Epithelial cell of proximal tubule (primary cell): ENCODE measurements around the gene PBX2. TPM values are rescaled to one million over a fixed set of nuclear protein-coding genes. Genes with fewer than 3 reads are reported as not detected.

Source experiments
- DNase-seq: peaks from one replicate; pipeline ENCODE4 v3.0.0-alpha.2; 2011; ENCODE audit warnings: low read depth
- H3K4me3 ChIP-seq: 2 replicates; pipeline ENCODE4 v1.5.1; 2011; ENCODE audit warnings: low read depth, mild to moderate bottlenecking, low read length
- CTCF ChIP-seq: conservative IDR thresholded peaks from 2 replicates; pipeline ENCODE4 v1.5.1; 2012; ENCODE audit warnings: low read depth, mild to moderate bottlenecking, low read length
- total RNA-seq: library from RNA; depleted of rRNA; stranded (reverse); fragments of >200 nt; gene quantifications from 2 replicates; pipeline ENCODE4 v1.2.3, GENCODE V29; 2015

The PBX2 gene
- total RNA-seq, 1 donor from 2014 or later, result 44.5 TPM

DNA sequence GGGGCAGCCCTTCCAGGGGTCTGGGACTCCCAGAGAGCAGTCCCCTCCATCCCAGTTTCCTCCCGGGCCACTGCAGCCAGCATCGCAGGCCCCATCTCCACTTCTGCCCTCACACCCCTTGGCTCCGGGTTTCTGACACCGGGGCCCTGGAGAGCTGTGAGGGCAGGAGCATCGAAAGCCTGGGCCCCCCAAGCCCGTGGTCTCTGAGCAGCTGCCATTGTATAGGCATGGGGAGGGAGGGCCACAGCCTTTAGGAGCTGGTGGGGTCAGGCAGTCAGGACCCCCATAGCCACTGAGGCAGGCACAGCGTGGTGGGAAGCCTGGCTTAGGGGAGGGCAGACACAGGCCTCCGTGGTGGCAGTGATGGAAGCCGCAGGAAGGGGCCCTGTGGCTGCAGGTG is 12.2 kb upstream of the PBX2 start:
- no peak for TF ChIP-seq CTCF
- no peak overlapping the region for H3K4me3 ChIP-seq
- DNase-seq, result no peak

- H3K4me3 ChIP-seq, result no peak overlapping the region
- no peak for DNase-seq
- no peak for TF ChIP-seq CTCF
Observed at GRCh38 chr6:32200711-32201475, 10.9 kb upstream of the PBX2 start.

- no peak for DNase-seq
- no peak for TF ChIP-seq CTCF
- no peak overlapping the region for H3K4me3 ChIP-seq
Observed at GRCh38 chr6:32198866-32199265, 8.9 kb upstream of the PBX2 start.

DNA sequence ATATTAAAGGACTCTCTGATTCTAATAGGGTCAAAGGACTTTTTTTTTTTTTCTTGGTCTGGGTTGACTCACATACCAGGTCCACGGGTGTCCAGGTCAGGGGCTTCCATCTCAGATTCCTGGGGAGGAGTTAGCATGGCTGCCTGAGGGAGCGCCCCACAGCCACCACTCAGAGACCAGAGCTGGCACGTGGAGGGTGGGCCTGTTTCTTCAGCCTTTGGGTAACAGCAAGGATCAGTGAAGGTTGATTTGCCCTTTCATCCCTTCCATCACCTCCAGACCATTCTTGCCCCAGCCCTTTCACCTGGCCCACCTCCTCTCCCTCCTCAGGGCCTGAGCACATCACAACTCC is 8.3 kb upstream of the PBX2 start:
- DNase-seq, result no peak
- no peak for TF ChIP-seq CTCF
- no peak overlapping the region for H3K4me3 ChIP-seq

DNA sequence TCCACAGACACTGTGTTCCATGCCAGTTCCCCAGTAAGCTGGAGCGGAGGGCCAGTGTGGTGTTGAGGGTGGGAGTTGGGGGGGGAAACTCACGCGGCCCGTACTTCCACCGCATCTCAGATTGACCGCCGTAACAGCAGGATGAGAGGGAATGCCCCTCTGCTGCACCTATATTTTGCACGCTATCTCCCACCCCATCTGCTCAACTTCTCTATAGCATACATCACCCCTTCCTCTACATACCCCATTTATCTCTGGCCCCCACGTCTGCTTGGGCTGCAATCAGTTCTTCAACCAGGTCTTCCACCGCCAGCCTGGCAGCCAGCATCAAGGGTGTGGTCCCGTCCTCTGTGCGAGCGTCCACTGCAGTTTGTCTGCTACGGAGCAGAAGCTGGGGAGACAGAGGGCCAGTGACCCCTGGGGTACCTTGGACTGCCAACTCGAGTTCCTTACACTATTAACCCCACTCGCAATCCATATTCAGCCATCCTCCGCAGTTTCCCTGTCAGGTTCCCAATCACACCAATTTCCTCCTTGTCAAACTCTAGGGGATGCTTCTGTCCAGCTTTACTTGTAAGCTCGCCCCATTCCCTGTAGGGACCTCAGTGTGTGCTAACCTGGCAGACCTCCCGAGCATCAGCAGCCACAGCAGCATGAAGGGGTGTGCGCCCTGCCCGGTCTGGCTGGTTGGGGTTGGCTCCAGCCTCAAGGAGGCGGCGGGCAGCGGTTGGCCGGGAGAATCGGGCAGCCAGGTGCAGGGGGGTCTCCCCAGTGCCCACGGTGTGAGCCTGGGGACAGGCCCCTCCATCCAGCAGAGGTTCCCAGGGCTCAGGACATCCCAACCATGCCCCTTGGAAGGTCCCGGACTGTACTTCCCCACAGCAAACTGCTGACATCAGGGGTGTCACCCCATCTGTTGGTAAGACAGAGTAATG is 6.9 kb upstream of the PBX2 start:
- no peak for TF ChIP-seq CTCF
- peak overlapping the region; percentile 99 for H3K4me3 ChIP-seq
- no peak for DNase-seq

DNA sequence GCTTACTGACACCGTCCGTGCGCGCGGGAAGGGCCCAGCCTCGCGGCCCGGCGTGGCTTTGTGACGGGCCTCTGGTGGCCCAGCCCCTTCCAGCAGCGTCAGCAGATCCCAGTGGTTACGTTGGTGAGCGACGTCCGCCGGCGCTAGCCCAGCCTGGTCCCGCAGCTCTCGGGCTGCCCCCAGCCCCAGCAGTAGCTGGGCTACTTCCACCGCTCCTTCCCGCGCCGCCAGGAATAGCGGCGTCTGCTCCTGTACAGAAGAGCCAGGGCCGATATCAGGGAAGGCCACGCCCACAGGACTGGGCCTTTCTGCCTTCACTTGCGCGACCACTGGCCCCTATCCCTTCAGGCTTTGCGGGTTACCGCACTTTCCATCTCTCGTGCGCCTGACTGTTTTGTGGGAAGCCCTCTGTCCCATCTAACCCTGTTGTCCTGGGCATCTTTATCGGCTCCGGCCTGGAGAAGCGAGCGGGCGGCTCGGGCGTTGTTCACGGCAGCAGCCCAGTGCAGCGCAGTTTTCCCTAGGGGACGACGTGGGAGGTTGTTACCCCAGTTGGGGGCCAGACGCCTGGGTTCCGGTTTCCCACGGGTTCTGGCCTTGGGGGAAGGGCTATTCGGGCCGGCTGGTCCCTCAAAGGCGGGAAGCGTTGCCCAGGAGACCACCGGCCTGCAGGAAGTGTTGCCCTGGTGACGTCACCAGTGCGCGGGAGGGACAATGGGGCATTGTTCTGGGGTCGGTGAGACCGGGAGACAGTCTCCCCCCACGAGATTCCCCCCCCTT is 6.1 kb upstream of the PBX2 start:
- DNase-seq, result no peak
- TF ChIP-seq CTCF, result no peak
- H3K4me3 ChIP-seq, result peak overlapping the region; percentile 99
